H1 (cell line): ENCODE measurements around the gene MACROD2. TPM values are rescaled to one million over a fixed set of nuclear protein-coding genes. Genes with fewer than 3 reads are reported as not detected.

Source experiments
- BRCA1 ChIP-seq: IDR thresholded peaks from 2 replicates; pipeline ENCODE4 v1.6.1; 2012; ENCODE audit warnings: low read depth, low read length, improper control_type of control experiment
- EGR1 ChIP-seq: IDR thresholded peaks from 2 replicates; pipeline ENCODE4 v1.6.1; 2011; ENCODE audit warnings: low read depth, low read length, borderline replicate concordance
- HDAC6 ChIP-seq: IDR thresholded peaks from one replicate; pipeline ENCODE4 v1.7.1; 2012; ENCODE audit warnings: low read depth, mild to moderate bottlenecking, inconsistent platforms, low read length, moderate library complexity
- KDM5A ChIP-seq: fragments of 200-600 bp; IDR thresholded peaks from 2 replicates; pipeline ENCODE4 v1.7.1; 2012; ENCODE audit warnings: mild to moderate bottlenecking, low read length, inconsistent platforms, mixed read lengths
- POLR2A ChIP-seq, 2 experiments: IDR thresholded peaks; 1 replicate in 1 of 2; 2 replicates in 1 of 2; pipeline ENCODE4 v1.6.1; 2011; ENCODE audit warnings: low read depth in 2 of 2, low read length in 2 of 2, mild to moderate bottlenecking in 2 of 2; ENCODE audit errors: control extremely low read depth in 1 of 2
- POU5F1 ChIP-seq: IDR thresholded peaks from 2 replicates; pipeline ENCODE4 v1.6.1; 2011; ENCODE audit warnings: low read depth, mild to moderate bottlenecking, low read length, moderate library complexity
- TEAD4 ChIP-seq: IDR thresholded peaks from 2 replicates; pipeline ENCODE4 v1.6.1; 2012; ENCODE audit warnings: low read depth, low read length, inconsistent platforms, mixed read lengths
- polyA plus RNA-seq, 7 experiments: library from polyadenylated mRNA; depleted of rRNA in 3 of 7; stranded (reverse) in 5 of 7; unstranded in 2 of 7; fragments of >200 nt in 5 of 7; fragments of 200-250 nt in 2 of 7; gene quantifications; 1 replicate in 5 of 7; 2 replicates in 1 of 7; 4 replicates in 1 of 7; pipeline versions ENCODE4 v1.2.1 to v1.2.3, GENCODE V29; 2011 to 2013; ENCODE audit warnings: missing spikeins in 2 of 7, mixed read lengths in 2 of 7
- total RNA-seq: library from RNA; stranded (reverse); fragmentation: NEBNext Ultra II Directional; extraction: Animal tissue kit (Norgen Biotek cat#: 25700); gene quantifications from 2 replicates; pipeline ENCODE4 v1.2.1, GENCODE V29; 2021

MACROD2 gene
- total and polyA plus RNA-seq, 2 of the 8 experiments (the other 6 are each of a cell fraction or from before 2014, with no cell fraction given): 0.70 to 3.9 TPM

- TF ChIP-seq EGR1 (no peak), POLR2A (IDR thresholded peaks at IDR 0.05; ENCODE audit: control extremely low read depth in 1 of 2, low read depth in 2 of 2, low read length in 2 of 2) (no peak), HDAC6 (no peak), POU5F1 (no peak), KDM5A (no peak), BRCA1 (no peak), TEAD4 (no peak)
Measured at GRCh38 chr20:15171016-15171415, 1175.7 kb downstream of the MACROD2 start (continued).
